Activated CD8-positive, alpha-beta T cell treated with anti-CD3 and anti-CD28 coated beads for 36 hours (primary cell): ENCODE measurements around the gene KCTD5. TPM values are rescaled to one million over a fixed set of nuclear protein-coding genes. Genes with fewer than 3 reads are reported as not detected.

ENCODE experiments used
- ATAC-seq: fragments of 200-7000 bp; cut with Tn5 transposase; one replicate; pipeline ENCODE4 v1.10.0; 2021; ENCODE audit warnings: mild to moderate bottlenecking, moderate library complexity
- CTCF ChIA-PET: fragments of 350-600 bp; sonication (Branson Sonifier 250); formaldehyde crosslinking; loops from one replicate; lab custom pipeline; 2021; ENCODE audit warnings: antibody characterized with exemption; lab: Charles Lee
- POLR2A ChIA-PET: fragments of 350-600 bp; sonication (Branson Sonifier 250); formaldehyde crosslinking; loops from one replicate; lab custom pipeline; 2021; ENCODE audit warnings: antibody characterized with exemption; lab: Charles Lee
- DNase-seq: peaks from one replicate; pipeline ENCODE4 v3.0.0-alpha.2; 2020
- H3K27ac Mint-ChIP-seq: one replicate; pipeline ENCODE4 v1.8.0; 2021; ENCODE audit warnings: mild to moderate bottlenecking, mixed read lengths
- H3K27me3 Mint-ChIP-seq: one replicate; pipeline ENCODE4 v1.8.0; 2021; ENCODE audit warnings: mixed read lengths
- H3K36me3 Mint-ChIP-seq: one replicate; pipeline ENCODE4 v1.8.0; 2021; ENCODE audit warnings: low read depth, mixed read lengths
- H3K4me1 Mint-ChIP-seq: one replicate; pipeline ENCODE4 v1.8.0; 2021; ENCODE audit warnings: low read depth, mixed read lengths
- H3K4me3 Mint-ChIP-seq: one replicate; pipeline ENCODE4 v1.8.0; 2021; ENCODE audit warnings: mild to moderate bottlenecking, moderate library complexity, mixed read lengths
- H3K9me3 Mint-ChIP-seq: one replicate; pipeline ENCODE4 v1.8.0; 2021; ENCODE audit warnings: mixed read lengths
- intact Hi-C: fragments of 100-400 bp; cut with micrococcal nuclease; formaldehyde crosslinking; loops from one replicate; pipeline ENCODE4 v1.10.0; 2022
- total RNA-seq, 2 experiments: library from RNA; stranded (reverse); gene quantifications; one replicate each; pipeline ENCODE4 v1.2.3, GENCODE V29; 2021
- TF ChIP-seq, protein P1 (sequence below): fragments of 200-600 bp; IDR thresholded peaks from one replicate; pipeline ENCODE4 v1.8.0; 2022; ENCODE audit warnings: antibody characterized with exemption, mild to moderate bottlenecking

KCTD5 gene
- total RNA-seq, 2 experiments from 2014 or later, result 26.0 to 27.3 TPM

DNA sequence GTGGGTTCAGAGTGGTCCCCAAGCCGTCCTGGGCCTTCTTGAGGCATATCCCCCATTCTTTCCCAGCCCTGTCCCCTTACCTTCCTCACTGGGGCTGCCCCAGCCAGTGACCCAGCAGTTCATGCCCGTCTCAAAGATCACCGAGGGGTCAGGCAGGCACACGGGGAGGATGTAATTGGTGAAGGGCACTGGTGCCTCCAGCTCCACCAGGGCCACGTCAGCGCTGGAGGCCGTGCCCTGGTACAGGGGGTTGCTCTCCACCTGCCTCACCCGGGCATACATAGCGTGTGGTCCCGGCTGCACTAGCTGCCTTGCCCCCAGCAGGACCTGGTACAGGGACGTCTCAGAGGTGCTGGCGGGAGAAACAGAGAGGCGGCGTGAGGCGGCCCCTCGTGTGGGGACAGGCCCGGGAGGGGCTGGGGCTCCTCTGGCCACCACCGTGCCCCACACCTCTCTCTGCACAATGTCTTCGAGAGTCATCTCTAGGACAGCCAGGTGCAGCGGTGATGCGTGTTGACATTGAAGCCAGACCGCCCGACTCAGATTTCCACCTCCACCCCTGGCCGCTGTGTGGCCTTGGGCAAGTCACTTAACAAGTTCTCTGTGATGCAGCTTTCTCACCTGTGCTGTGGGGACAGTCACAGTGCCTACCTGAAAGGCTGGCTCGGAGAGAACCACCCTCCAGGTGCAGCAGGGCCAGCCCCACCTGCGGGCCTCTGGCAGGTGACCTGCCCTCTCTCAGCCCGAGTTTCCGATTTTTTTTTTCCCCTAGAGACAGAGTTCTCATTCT is 31.9 kb downstream of the KCTD5 start:
- Mint-ChIP-seq H3K27ac (no peak overlapping the region), H3K4me1 (peaks cover 5% of the 10 kb centered on the region), H3K27me3 (no peaks in the 10 kb centered on the region), H3K9me3 (no peaks in the 10 kb centered on the region), H3K36me3 (no peaks in the 10 kb centered on the region), H3K4me3 (no peak overlapping the region)
- DNase-seq, result no peak
- ATAC-seq, result no peak
- TF ChIP-seq, protein P1, sequence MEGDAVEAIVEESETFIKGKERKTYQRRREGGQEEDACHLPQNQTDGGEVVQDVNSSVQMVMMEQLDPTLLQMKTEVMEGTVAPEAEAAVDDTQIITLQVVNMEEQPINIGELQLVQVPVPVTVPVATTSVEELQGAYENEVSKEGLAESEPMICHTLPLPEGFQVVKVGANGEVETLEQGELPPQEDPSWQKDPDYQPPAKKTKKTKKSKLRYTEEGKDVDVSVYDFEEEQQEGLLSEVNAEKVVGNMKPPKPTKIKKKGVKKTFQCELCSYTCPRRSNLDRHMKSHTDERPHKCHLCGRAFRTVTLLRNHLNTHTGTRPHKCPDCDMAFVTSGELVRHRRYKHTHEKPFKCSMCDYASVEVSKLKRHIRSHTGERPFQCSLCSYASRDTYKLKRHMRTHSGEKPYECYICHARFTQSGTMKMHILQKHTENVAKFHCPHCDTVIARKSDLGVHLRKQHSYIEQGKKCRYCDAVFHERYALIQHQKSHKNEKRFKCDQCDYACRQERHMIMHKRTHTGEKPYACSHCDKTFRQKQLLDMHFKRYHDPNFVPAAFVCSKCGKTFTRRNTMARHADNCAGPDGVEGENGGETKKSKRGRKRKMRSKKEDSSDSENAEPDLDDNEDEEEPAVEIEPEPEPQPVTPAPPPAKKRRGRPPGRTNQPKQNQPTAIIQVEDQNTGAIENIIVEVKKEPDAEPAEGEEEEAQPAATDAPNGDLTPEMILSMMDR, result no peak
- intact Hi-C loops, result no loop called here
- POLR2A ChIA-PET, result no interaction called here
- CTCF ChIA-PET, result no interaction called here

DNA sequence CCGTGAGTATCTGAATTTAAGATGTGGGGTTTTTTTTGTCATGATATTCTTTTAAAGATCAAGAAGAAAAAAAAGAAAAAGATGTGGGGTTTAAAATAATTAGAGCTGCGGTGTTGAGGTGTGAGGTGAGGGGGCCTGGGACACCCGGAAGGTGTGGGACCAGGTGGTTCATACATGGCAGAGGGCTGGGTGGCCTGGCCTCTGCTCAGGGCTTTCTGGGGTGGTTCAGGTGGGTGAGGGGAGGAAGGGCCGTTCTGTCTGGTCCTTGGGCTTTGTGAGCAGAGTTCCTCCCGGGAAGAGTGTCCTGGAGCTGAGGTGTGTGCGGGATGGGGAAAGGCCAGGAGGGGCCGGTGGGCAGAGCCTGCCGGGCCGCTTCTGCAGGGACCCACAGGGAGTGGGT is 32.7 kb downstream of the KCTD5 start:
- no peak overlapping the region for H3K27ac Mint-ChIP-seq
- no peaks in the 10 kb centered on the region for H3K27me3 Mint-ChIP-seq
- H3K4me3 Mint-ChIP-seq, result no peak overlapping the region
- no peaks in the 10 kb centered on the region for H3K36me3 Mint-ChIP-seq
- ATAC-seq (no peak), DNase-seq (no peak)
- ChIA-PET CTCF (no interaction called here), POLR2A (interaction anchor here (0.6 to 0.7 kb wide), 2 partner anchors 16 to 454 kb away, joined by 3 read pairs; no protein-coding TSS in a partner anchor)
- TF ChIP-seq, protein P1, result no peak
- intact Hi-C loops, result no loop called here
- H3K4me1 Mint-ChIP-seq, result peaks cover 5% of the 10 kb centered on the region
- no peaks in the 10 kb centered on the region for H3K9me3 Mint-ChIP-seq

DNA sequence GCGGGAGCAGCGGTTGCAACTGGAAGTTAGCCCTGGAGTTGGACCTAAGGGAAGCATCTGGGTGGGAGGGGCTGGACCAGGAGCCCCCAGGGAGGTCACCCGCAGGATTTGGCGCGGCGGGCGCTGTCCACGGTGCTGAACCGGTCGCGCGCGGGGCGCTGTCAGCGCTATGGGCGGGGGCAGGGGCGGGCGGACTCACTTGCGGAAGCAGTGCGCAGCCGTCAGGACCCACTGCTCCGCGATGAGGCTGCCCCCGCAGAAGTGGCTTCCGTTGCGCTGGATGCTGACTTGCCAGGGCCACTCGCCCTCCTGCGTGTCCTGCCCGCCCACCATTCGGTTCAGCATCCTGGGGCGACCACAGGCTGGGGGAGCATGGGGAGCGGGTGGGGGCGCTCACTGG is 33.2 kb downstream of the KCTD5 start:
- no peak overlapping the region for H3K27ac Mint-ChIP-seq
- peaks cover 5% of the 10 kb centered on the region for H3K4me1 Mint-ChIP-seq
- H3K27me3 Mint-ChIP-seq, result no peaks in the 10 kb centered on the region
- intact Hi-C loops, result no loop called here
- peak; percentile 92 for DNase-seq
- peak; percentile 98 for ATAC-seq
- no peak overlapping the region for H3K4me3 Mint-ChIP-seq
- H3K36me3 Mint-ChIP-seq, result no peaks in the 10 kb centered on the region
- TF ChIP-seq, protein P1, result no peak
- ChIA-PET POLR2A (interaction anchor here (0.7 kb wide), 1 partner anchor 15 kb away, joined by 3 read pairs; no protein-coding TSS in a partner anchor), CTCF (no interaction called here)
- H3K9me3 Mint-ChIP-seq, result no peaks in the 10 kb centered on the region

DNA sequence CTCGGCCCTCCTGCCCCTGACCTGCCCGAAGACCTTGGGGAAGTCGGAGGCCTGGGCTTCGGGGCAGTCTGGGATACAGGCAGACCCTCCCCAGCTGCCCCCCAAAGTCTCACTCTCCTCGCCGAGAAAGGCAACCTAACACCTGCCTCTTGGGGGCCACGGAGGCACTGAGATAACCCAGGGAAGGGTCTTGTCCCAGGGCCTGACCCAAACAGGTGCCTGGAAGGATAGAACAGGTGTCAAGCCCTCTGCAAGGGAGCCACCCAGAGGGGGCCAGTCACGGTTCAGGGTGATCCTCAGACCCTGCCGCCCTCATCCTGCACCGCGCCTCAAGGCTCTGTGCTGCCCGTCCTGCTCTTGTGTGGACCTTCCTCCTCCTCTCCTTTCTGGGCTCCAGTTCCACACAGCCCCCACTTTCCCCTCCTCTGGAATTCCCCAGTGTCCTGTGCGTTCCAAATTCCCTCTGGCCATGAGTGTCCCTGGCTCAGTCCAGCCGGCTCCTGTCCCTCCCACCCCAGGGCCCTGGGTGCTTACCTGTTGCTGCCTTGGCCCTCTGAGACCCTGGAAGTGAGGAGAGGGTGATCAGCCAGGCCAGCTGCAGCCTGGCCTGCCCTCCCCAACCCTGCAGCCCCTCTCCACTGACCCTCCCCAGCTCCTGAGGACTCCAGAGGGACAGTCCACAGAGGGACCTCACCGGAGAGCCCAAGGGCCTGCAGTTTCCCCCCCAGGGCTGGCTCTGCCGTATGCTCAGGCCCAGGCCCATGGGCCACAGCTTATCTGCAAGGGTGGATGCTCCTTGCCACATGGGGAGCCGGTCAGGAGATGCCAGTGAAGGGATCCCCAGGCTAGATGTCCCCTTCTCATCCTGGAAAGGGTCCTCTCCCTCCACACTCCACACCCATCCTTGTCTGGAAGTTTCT is 33.9 kb downstream of the KCTD5 start:
- ChIA-PET CTCF (no interaction called here), POLR2A (interaction anchor here (0.7 to 0.9 kb wide), 3 partner anchors 19 to 43 kb away, joined by 3 to 4 read pairs (median 3); partner anchors contain the start of gene KCTD5)
- ATAC-seq, result no peak
- Mint-ChIP-seq H3K36me3 (no peaks in the 10 kb centered on the region), H3K4me1 (peaks cover 5% of the 10 kb centered on the region), H3K4me3 (no peak overlapping the region), H3K9me3 (no peaks in the 10 kb centered on the region), H3K27me3 (no peaks in the 10 kb centered on the region), H3K27ac (no peak overlapping the region)
- no peak for DNase-seq
- intact Hi-C loops, result no loop called here
- TF ChIP-seq, protein P1, result no peak
